Measurements from ENCODE around the gene MARCHF9.

- TF ChIP-seq, protein P1, sequence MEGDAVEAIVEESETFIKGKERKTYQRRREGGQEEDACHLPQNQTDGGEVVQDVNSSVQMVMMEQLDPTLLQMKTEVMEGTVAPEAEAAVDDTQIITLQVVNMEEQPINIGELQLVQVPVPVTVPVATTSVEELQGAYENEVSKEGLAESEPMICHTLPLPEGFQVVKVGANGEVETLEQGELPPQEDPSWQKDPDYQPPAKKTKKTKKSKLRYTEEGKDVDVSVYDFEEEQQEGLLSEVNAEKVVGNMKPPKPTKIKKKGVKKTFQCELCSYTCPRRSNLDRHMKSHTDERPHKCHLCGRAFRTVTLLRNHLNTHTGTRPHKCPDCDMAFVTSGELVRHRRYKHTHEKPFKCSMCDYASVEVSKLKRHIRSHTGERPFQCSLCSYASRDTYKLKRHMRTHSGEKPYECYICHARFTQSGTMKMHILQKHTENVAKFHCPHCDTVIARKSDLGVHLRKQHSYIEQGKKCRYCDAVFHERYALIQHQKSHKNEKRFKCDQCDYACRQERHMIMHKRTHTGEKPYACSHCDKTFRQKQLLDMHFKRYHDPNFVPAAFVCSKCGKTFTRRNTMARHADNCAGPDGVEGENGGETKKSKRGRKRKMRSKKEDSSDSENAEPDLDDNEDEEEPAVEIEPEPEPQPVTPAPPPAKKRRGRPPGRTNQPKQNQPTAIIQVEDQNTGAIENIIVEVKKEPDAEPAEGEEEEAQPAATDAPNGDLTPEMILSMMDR (conservative IDR thresholded peaks at IDR 0.05), result no peak
- peak; percentile 87 for TF ChIP-seq ZFX (IDR thresholded peaks at IDR 0.05)
Measured at GRCh38 chr12:57751788-57752667, 2.9 kb upstream of the MARCHF9 start, which contains the start of gene CDK4.
